HG02588 (cell line): Measurements from ENCODE around the gene SLC66A1.
A peak's percentile ranks its signal among the peaks of the same experiment; 100 is the strongest.
"Not testable (repeated sequence)": the region's sequence is repeated elsewhere in the genome, so short reads cannot be mapped to it uniquely, and the experiment has no call there.

Source experiments
- ATAC-seq: cut with Tn5 transposase; IDR thresholded peaks from one replicate; pipeline ENCODE4 v1.9.1; 2021; ENCODE audit warnings: mild to moderate bottlenecking, moderate library complexity; ENCODE audit not compliant: unreplicated experiment

The SLC66A1 gene

DNA sequence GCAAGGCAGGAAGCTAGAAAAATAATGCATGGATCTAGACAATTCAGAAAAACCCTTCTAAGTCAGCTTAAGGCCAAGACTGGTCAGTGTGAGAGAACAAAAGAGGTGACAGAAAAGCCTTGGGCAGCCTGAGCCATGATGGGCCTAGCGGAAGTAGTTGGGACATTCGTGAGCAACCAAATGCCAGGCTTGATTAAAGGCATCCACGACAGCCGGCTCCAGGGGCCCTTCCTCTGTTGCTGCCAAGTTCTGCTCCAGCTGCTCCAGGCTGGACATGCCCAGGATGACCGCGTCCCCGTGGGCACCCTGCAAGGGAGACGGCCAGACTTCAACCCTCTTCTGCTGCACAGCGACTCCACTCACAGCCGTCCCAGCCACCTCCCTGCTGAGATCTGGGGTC is 8.0 kb upstream of the SLC66A1 start:
- ATAC-seq: not testable (repeated sequence)

DNA sequence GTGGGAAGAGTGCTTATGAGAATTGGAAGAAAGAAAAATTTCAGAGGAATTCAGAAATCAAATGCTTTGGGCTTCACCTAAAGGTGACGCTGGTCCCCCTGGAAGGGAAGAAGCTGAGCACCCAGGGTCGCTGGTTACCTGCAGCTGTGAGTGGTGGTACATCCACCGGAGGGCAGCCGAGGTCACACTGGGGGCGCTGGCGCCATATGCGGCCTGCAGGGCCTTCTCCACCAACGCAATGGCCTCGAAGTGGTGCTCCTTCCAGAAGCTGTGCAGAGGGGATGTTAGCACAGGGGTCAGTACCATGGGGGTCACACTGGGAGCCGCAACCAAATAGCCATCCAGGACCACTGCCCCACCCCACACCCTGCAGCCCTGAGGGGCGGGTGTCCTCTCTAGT is 6.2 kb upstream of the SLC66A1 start:
- no peak for ATAC-seq

DNA sequence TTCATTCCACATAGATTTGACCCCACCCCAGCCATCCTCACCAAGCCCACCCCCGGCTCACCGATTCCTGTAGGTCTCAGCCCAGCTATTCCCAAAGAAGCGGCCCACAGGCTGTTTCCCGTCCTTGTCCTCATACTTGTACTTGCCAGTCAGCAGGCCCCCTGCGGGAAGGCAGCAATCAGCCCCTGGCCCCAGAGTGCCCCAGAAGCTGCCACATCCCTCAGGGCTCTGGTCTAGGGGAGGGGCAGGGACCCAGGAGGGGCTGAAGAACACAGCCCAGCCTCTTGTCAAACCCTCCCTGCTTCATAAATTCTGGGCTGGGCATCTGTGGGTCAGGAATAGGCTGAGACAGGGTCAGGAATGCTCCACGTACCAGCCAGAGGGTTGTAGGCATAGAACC is 5.2 kb upstream of the SLC66A1 start:
- ATAC-seq: no peak

DNA sequence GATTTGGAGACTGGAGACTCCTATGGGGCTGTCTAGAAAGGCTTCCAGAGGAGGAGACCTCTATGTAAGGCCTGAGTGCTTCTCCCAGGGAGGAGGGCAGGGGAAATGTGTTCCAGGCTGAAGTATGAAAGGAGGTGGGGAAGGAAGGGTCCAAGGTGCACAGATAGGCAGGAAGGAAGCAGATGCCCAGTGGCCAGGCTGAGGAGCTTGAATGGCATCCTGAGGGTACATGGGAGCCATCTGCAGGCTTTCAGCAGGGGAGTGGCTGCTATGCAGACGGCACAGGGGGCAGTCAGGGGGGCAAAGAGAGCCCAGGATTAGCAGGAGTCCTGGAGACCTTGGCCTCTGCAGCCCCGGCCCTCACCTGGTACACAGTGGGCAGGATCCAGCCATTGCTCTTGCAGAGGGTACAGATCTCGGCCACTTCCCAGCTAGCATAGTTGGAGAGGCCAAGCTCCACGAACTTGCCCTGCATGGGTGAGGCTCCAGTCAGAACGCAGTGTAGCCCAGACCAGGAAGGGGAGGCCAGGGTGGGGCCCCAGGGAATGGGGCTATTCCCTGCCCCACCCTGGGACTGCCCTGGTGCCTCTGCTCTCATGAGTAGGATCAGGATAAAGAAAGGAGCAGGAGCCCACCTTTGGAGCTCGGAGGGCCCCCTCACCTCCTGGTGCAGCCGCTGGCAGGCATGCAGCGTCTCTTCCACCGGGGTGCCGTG is 4.2 kb upstream of the SLC66A1 start:
- ATAC-seq: no peak

DNA sequence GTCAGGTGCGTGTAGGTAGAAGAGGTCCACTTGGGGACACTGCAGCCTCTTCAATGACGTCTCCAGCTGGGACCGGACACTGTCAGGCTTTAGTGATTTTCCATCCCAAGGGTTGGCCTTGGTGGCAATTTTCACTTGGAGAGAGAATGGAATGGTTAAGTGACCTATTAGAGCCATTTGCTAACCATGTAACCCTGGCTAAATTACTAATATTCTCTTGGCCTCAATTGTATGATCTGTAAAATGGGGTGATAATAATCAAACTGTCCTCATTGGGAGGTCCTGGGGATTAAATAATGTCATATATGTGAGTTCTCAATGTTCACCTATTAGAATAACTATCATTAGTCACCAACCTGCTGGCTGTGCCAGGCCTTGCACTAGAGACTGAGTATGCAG is 3.6 kb upstream of the SLC66A1 start:
- no peak for ATAC-seq

DNA sequence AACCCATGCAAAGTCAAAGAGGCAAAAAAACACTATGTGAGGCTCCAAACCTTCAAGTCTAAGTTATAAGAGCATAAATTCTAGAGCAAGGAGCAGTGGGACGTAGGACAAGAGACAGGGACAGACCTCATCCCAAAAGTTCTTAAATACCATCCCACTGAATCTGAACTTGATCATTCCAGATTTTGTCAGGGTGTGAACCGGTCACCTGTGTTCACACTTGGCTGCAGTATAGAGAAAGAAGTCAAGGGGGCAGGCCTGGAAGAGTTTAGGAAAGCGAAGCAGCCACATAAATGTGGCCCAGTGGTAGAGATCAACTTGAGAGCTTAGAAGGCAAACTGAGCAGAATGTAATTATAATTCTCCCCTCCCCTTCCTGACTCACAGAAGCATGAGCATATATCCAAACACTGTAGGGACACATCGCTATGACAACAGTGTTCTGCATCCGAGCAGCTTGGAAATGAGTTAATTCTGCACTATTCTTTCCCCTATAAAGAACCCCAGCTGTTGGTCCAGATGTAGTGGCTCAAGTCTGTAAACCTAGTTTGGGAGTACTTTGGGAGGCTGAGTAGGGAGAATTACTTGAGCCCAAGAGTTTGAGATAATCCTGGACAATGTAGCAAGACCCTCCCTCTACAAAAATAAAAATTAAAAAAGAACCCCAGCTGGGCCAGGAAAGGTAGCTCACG is 2.9 kb upstream of the SLC66A1 start:
- no peak for ATAC-seq

DNA sequence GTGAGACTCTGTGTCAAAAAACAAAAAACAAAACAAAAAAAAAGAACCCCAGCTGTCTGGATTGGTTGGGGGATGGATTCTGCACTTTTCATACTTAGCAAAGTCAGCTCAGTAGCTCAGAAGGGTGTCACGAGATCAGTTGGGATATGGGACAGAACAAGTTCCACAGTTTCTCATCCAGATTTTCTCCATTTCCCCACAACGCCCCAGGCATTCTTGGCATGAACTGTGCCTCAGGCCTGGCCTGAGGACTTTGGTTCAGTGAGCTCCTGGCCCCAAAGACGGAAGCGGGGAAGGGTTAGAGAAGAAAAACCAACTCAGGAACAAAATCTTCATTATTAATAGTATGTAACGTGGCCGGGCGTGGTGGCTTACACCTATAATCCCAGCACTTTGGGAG is 2.1 kb upstream of the SLC66A1 start:
- ATAC-seq: no peak

DNA sequence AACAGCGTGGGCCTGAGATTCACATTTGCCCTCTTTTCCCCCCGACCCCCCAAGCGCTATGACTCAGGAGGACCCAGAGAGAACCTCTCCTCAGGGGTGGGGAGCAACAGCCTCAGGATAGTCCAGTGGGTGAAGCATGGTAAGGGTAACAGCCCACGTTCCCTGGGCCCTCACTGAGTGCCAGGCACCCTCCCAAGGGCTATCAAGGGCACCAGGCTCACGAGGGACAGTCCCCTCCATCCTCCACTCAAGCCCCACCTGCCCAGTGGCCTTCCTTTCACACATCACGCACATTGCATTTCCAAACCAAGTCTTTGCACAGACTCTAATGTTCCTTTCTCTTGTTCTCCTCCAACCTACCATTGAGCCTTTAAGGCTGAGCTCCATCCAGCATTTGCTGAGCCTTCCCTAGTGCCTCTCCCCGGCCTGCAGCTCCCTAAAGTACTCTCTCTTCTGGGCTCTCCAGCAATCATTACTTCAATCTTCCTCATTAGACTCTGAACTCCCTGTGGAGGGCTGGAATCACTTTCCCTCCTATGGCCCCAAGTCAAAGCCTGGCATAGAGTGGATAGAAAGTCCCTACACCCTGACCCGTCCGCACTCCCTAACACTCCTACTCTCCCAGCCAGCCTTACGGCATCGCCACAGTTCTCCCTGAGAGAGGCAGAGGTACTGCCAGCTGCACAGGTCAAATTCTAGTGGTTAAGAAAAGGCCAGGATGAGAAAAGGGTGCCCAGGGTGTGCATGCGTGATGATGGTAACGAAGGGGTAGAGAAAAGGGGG is 1.2 kb upstream of the SLC66A1 start:
- no peak for ATAC-seq

DNA sequence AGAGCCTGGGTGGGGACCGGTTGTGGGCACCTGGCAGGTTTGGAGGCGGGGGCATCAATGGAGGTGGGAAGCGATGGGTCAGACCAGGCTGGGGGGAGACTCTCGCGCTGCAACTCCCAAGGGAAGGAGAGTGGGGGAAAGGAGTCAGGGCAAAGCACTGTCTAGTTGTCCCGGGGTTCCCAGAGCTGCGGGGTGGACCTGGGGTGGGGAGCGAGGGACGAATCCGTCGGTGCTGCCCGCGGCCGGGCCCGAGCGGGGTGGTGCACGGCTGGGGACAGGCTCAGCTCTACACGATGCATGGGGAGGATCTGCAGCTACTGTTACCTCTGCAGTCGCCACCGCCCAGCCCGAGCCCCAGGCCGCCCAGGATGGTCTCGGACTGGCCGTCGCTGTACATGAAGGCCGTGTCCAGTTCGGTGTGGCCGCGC is 609 bp upstream of the SLC66A1 start:
- ATAC-seq: peak; percentile 5

DNA sequence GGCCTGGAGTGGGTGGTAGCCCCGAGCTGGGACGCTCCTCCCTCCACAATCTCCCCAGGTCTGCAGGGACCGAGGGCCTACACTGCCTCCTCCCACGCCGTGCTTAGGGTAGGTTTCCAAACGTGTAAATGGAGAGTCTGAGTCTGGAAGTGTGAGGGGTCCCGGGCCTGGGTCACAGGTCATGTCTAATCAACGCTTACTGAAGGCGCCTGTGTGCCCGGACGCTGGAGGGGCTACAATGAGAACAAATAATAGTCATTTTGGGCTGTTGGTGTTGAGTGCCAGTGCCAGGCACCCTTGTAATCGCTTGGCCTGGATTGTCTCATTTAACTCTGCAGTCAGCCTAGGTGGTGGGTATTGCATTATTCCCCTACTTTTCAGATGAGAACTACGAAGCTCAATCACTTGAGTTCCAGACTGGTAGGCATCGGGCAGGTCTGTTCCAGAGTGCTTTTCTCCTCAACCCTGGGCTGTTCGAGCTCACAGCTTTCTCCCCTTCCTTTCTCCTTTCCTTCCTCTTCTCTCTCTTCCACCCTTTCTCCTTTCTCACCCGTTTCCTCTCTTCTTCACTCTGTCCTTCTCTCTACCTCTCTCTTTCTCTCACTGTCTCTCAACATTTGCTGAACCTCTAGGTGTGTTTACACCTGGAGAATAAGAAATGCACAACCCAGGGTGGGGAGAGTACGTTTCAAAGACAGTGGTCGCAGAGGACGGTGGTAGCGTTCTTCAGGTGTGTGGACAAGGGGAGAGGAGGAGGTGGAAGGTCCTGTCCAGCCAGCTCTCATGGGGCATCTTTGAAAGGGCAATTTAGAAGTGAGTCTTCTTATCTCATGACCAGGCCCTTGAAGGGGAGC is 883 bp downstream of the SLC66A1 start:
- ATAC-seq: no peak

DNA sequence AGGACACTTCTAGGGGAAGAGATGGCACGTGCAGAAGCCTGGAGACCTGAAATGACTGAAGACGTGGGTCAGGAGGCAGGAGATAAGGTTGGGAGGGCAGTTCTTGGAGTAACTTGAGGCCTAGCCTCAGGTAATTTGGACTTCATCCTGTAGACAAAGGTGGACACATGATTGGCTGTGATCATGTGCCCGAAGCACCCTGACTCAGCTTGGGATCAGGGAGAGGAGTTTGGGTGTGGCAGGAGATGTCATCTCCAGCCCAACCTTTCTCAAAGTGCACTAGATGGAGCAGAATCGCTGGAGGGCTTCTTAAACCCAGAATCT is 1.5 kb downstream of the SLC66A1 start:
- ATAC-seq: no peak

DNA sequence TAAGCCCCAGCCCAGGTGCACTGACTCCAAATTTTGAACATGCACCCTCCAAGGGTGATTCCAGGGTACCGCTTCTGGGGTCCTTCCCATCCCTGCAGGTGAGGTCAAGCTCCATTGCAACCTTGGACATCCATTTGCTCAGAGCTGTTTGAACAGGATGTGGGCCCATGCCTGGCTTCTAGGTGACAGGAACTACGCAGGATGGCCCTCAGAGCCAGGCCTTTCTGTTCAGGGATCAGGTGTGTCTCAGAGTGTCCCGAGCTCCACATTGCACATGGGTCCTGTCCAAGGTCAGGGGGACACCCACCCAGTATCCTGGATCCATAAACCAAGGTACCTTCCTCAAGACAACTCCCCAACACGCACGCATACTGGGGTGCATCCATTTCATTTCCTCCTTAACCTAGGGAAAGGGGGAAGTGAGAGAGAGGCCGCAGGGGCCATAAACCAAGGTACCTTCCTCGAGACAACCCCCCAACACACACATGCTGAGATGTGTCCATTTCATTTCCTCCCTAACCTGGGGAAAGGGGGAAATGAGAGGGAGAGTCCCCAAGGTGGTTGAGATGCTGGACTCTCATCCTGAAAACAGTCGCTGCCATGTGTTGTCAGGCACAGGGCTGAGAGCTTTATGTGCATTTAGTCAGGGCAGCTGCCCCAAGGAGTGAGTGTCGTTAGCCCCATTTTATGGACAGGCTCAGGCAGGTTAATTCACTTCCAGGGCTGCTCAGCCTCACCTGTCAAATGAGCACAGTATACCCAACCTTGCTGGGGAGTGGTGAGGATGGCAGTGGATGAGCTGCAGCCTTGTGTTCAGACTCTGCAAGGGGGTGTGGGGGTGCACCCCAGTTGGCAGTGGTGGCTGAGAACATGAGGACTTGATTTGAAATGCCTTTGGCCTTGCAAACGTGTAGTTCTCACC is 2.1 kb downstream of the SLC66A1 start:
- ATAC-seq: no peak

DNA sequence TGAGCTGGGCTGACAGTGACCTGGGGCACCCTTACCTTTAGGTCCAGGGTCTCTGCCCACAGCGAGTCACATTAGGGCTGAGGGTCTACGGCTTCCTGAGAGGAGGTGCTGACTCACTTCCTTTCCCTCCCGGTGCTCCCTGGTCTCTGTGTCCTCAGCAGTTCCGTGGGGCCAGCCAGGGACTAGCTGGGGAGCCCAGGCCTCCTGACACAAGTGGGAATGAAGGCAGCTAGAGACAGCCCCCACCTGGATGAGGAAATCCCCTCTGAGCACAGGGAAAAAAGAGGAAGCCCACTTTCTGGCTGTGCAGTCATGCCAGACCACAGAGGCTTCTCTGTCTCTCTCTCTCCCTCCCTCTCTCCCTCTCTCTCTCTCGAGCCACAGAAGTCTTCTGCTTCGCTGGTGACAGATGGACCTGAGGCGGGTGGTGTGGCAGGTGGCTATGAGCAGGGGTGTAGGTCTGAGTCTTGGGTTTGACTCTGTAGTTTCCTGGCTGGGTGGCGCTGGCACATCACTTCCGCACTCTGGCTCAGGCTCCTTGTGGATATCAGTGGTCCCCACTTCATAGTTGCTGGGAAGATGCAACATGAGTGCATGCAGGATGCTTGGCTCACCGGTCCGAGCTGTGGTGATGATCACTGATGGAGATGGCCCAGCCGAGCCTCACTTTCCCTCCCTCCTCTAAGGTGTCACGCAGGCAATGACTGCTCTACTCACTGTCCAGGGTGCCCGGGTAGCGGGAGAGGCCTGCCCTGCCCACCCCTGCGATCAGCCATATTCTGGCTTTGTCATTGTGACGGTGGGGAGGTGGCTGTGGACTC is 3.5 kb downstream of the SLC66A1 start:
- no peak for ATAC-seq

DNA sequence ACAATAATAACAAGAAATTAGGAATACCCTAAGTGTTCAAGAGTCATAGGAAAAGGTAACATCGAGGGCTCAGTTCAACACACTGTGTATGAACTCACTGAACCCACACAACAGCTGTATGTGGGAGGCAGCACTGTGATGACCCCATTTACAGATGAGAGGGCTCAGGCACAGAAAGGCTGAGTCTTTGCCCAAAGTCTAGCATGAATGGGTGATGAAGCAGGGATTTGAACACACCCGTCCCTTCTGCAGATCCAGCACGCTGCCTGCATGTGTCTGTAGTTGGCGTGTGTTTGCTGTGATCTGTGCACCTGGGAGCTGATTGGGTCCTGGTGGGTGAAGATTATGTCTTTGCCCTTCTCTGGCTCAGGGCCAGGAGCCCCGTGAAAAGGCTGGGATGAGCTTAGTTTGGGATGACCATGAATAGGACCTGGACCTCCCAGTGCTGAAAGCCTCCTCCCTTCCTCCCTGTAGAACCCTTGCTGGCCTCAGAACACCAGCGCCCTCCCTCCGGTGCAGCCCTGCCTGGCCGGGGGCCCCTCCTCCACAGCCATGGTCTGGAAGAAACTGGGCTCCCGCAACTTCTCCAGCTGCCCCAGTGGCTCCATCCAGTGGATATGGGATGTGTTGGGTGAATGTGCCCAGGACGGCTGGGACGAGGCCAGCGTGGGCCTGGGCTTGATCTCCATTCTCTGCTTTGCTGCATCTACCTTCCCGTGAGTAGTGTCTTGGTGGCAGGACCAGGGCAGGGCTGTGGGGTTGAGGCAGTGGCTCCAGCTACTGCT is 5.2 kb downstream of the SLC66A1 start:
- no peak for ATAC-seq

DNA sequence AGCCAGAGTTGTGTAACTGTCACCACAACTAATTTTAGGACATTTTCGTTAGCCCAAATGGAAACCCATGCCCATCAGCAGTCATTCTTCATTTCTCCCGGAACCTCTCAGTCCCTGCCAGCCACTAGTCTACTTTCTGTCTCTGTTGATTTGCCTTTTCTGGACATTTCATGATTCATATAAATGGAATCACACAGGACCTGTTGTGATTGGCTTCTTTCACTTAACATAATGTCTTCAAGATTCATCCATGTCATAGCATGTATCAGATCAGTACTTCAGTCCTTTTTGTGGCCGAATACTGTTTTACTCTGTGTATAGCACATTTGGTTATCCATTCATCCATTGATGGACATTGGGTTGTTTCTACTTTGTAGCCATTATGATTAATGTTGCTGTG is 7.1 kb downstream of the SLC66A1 start:
- ATAC-seq: no peak

DNA sequence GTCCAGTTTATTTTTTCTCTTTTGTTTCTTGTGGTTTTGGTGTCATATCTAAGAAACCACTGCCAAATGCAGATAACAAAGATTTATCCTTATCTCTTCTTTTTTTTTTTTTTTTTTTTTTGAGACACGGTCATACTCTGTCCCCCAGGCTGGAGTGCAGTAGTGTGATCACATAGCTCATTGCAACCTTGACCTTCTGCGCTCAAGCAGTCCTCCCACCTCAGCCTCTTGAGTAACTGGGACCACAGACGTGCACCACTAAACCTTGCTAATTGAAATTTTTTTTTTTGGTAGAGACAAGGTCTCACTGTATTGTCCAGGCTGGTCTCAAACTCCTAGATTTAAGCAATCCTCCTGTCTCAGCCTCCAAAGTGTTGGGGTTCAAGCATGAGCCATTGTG is 8.9 kb downstream of the SLC66A1 start:
- no peak for ATAC-seq

DNA sequence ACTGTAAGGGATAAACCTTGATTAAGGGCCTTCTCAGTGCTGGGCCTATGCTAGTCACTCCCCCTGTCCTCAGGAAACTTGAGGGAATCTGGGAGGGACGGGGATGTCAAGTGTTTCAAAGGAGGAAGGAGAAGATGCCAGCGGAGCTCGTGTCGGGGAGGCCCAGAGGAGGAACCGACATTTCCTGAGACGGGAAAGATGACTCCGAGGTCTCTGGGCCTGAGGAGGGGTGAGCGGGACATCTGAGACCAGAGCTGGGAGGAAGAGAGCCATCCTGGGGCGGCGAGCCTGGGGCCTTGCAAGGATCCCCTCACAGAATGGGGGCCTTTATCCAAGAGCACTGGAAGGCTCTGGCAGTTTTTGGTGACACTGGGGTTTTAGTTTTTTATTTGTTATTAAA is 10.4 kb downstream of the SLC66A1 start:
- no peak for ATAC-seq

DNA sequence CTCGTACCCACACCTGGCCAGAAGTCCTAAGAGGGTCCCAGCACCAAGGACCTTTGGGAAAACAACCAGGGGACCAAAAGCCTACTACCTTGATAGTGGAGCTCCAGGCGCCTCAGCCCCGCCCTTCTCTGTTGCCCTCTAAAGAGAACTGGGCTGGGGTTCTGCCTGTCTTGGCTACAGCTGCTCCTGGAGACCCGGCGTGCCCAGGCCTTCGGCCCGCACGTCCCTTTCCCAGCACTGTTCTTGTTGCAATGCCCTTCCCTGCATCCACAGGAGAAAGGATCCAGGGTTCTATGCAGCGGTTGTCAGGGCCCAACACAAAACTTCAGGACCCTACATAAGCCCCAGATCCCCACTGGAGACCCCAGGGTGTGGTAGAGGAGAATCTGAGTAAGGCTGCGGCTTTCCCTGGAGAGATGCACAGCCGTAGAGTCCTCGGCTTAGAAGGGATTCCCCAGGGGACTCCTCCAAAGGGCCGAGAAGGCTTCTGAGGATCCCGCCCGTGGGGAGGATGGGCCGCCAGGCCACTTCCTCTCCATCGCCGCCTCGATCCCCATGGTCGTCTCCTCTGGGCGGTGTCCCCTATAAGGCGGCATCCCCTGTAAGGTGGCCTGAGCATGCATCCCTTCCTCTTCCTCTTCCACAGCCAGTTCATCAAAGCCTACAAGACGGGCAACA is 12.0 kb downstream of the SLC66A1 start:
- ATAC-seq: no peak
